T-helper 1 cell treated with Interleukin-12 subunit alpha and Interleukin-12 subunit beta and Interleukin-4 antibody, amounts not matched to agents 30 μg/mL and 1 μg/mL, for 36 hours (primary cell): ENCODE results near the gene P2RY8.
A peak's percentile ranks its signal among the peaks of the same experiment; 100 is the strongest.
"Not testable (repeated sequence)": the region's sequence is repeated elsewhere in the genome, so short reads cannot be mapped to it uniquely, and the experiment has no call there.

ENCODE experiments used
- H3K27ac Mint-ChIP-seq: one replicate; pipeline ENCODE4 v1.8.0; 2021; ENCODE audit warnings: mild to moderate bottlenecking, mixed read lengths
- H3K27me3 Mint-ChIP-seq: one replicate; pipeline ENCODE4 v1.8.0; 2021; ENCODE audit warnings: low read depth, mixed read lengths
- H3K36me3 Mint-ChIP-seq: one replicate; pipeline ENCODE4 v1.8.0; 2021; ENCODE audit warnings: low read depth, mixed read lengths
- H3K4me1 Mint-ChIP-seq: one replicate; pipeline ENCODE4 v1.8.0; 2021; ENCODE audit warnings: low read depth, mixed read lengths
- H3K4me3 Mint-ChIP-seq: one replicate; pipeline ENCODE4 v1.8.0; 2021; ENCODE audit warnings: mild to moderate bottlenecking, moderate library complexity, mixed read lengths
- H3K9me3 Mint-ChIP-seq: one replicate; pipeline ENCODE4 v1.8.0; 2021; ENCODE audit warnings: mixed read lengths

Gene P2RY8

GRCh38 chrX:1477801-1478458, 59.1 kb downstream of the P2RY8 start:
- peak overlapping the region; percentile 64 for H3K27ac Mint-ChIP-seq
- peaks cover 71% of the 10 kb centered on the region for H3K4me1 Mint-ChIP-seq
- peak overlapping the region; percentile 15 for H3K4me3 Mint-ChIP-seq
- H3K9me3 Mint-ChIP-seq, result peaks cover 44% of the 10 kb centered on the region
- no peaks in the 10 kb centered on the region for H3K27me3 Mint-ChIP-seq
- peaks cover 77% of the 10 kb centered on the region for H3K36me3 Mint-ChIP-seq

GRCh38 chrX:1477229-1477628, 59.8 kb downstream of the P2RY8 start:
- Mint-ChIP-seq H3K27me3 (no peaks in the 10 kb centered on the region), H3K4me1 (peaks cover 69% of the 10 kb centered on the region), H3K9me3 (peaks cover 48% of the 10 kb centered on the region), H3K27ac (peak overlapping the region; percentile 64), H3K36me3 (peaks cover 76% of the 10 kb centered on the region), H3K4me3 (no peak overlapping the region)

- H3K27me3 Mint-ChIP-seq, result no peaks in the 10 kb centered on the region
- H3K9me3 Mint-ChIP-seq, result peaks cover 54% of the 10 kb centered on the region
- H3K4me3 Mint-ChIP-seq, result no peak overlapping the region
- H3K27ac Mint-ChIP-seq, result no peak overlapping the region
- H3K4me1 Mint-ChIP-seq, result peaks cover 69% of the 10 kb centered on the region
- H3K36me3 Mint-ChIP-seq, result peaks cover 76% of the 10 kb centered on the region
Measured at GRCh38 chrX:1476682-1477081, 60.3 kb downstream of the P2RY8 start.

GRCh38 chrX:1475881-1476280, 61.1 kb downstream of the P2RY8 start:
- H3K36me3 Mint-ChIP-seq, result peaks cover 78% of the 10 kb centered on the region

GRCh38 chrX:1475481-1475880, 61.5 kb downstream of the P2RY8 start:
- H3K4me1 Mint-ChIP-seq, result peaks cover 68% of the 10 kb centered on the region
- H3K9me3 Mint-ChIP-seq, result peaks cover 54% of the 10 kb centered on the region
- H3K36me3 Mint-ChIP-seq, result peaks cover 78% of the 10 kb centered on the region
- H3K27me3 Mint-ChIP-seq, result no peaks in the 10 kb centered on the region
- no peak overlapping the region for H3K4me3 Mint-ChIP-seq
- peak overlapping the region; percentile 3 for H3K27ac Mint-ChIP-seq

More at GRCh38 chrX:1475881-1476280, 61.1 kb downstream of the P2RY8 start:
- H3K4me3 Mint-ChIP-seq, result no peak overlapping the region
- H3K27me3 Mint-ChIP-seq, result no peaks in the 10 kb centered on the region
- peak overlapping the region; percentile 3 for H3K27ac Mint-ChIP-seq
- peaks cover 67% of the 10 kb centered on the region for H3K4me1 Mint-ChIP-seq
- peaks cover 54% of the 10 kb centered on the region for H3K9me3 Mint-ChIP-seq

- H3K27ac Mint-ChIP-seq, result peak overlapping the region; percentile 18
- H3K4me1 Mint-ChIP-seq, result peaks cover 64% of the 10 kb centered on the region
- not testable (repeated sequence) for H3K4me3 Mint-ChIP-seq, H3K27me3 Mint-ChIP-seq
- peaks cover 47% of the 10 kb centered on the region for H3K9me3 Mint-ChIP-seq
- peaks cover 72% of the 10 kb centered on the region for H3K36me3 Mint-ChIP-seq
Measured at GRCh38 chrX:1474593-1474992, 62.4 kb downstream of the P2RY8 start.

- no peaks in the 10 kb centered on the region for H3K27me3 Mint-ChIP-seq
- peaks cover 67% of the 10 kb centered on the region for H3K36me3 Mint-ChIP-seq
- H3K27ac Mint-ChIP-seq, result peak overlapping the region; percentile 67
- peaks cover 60% of the 10 kb centered on the region for H3K4me1 Mint-ChIP-seq
- peak overlapping the region; percentile 42 for H3K4me3 Mint-ChIP-seq
- peaks cover 36% of the 10 kb centered on the region for H3K9me3 Mint-ChIP-seq
Measured at GRCh38 chrX:1472975-1473374, 64.0 kb downstream of the P2RY8 start.

- Mint-ChIP-seq H3K27me3 (no peaks in the 10 kb centered on the region), H3K36me3 (peaks cover 56% of the 10 kb centered on the region), H3K9me3 (peaks cover 13% of the 10 kb centered on the region), H3K27ac (peak overlapping the region; percentile 92), H3K4me1 (peaks cover 70% of the 10 kb centered on the region), H3K4me3 (peak overlapping the region; percentile 78)
Measured at GRCh38 chrX:1468250-1468772, 68.7 kb downstream of the P2RY8 start.

GRCh38 chrX:1466971-1467561, 69.9 kb downstream of the P2RY8 start:
- Mint-ChIP-seq H3K9me3 (peaks cover 4% of the 10 kb centered on the region), H3K4me3 (peak overlapping the region; percentile 78), H3K36me3 (peaks cover 55% of the 10 kb centered on the region), H3K27ac (peak overlapping the region; percentile 92), H3K4me1 (peaks cover 75% of the 10 kb centered on the region), H3K27me3 (no peaks in the 10 kb centered on the region)

GRCh38 chrX:1466232-1466661, 70.7 kb downstream of the P2RY8 start:
- H3K4me1 Mint-ChIP-seq, result peaks cover 71% of the 10 kb centered on the region

GRCh38 chrX:1465286-1466231, 71.4 kb downstream of the P2RY8 start:
- peaks cover 67% of the 10 kb centered on the region for H3K4me1 Mint-ChIP-seq
- peaks cover 50% of the 10 kb centered on the region for H3K36me3 Mint-ChIP-seq
- peak overlapping the region; percentile 87 for H3K27ac Mint-ChIP-seq
- H3K9me3 Mint-ChIP-seq, result no peaks in the 10 kb centered on the region
- no peaks in the 10 kb centered on the region for H3K27me3 Mint-ChIP-seq
- peak overlapping the region; percentile 92 for H3K4me3 Mint-ChIP-seq

More at GRCh38 chrX:1466232-1466661, 70.7 kb downstream of the P2RY8 start:
- Mint-ChIP-seq H3K36me3 (peaks cover 50% of the 10 kb centered on the region), H3K9me3 (no peaks in the 10 kb centered on the region), H3K4me3 (peak overlapping the region; percentile 50), H3K27me3 (no peaks in the 10 kb centered on the region), H3K27ac (peak overlapping the region; percentile 70)

GRCh38 chrX:1464971-1465285, 72.1 kb downstream of the P2RY8 start:
- peaks cover 63% of the 10 kb centered on the region for H3K4me1 Mint-ChIP-seq
- peaks cover 48% of the 10 kb centered on the region for H3K36me3 Mint-ChIP-seq
- H3K27me3 Mint-ChIP-seq, result no peaks in the 10 kb centered on the region
- H3K4me3 Mint-ChIP-seq, result peak overlapping the region; percentile 92
- peak overlapping the region; percentile 87 for H3K27ac Mint-ChIP-seq
- H3K9me3 Mint-ChIP-seq, result no peaks in the 10 kb centered on the region

GRCh38 chrX:1464041-1464970, 72.7 kb downstream of the P2RY8 start:
- Mint-ChIP-seq H3K27me3 (no peaks in the 10 kb centered on the region), H3K4me1 (peaks cover 59% of the 10 kb centered on the region), H3K36me3 (peaks cover 44% of the 10 kb centered on the region)

More at GRCh38 chrX:1464041-1464970, 72.7 kb downstream of the P2RY8 start:
- Mint-ChIP-seq H3K27ac (peak overlapping the region; percentile 87), H3K4me3 (peak overlapping the region; percentile 92), H3K9me3 (no peaks in the 10 kb centered on the region)
